ENCODE results near the gene TSC22D3.

GRCh38 chrX:107684956-107685385 lies 90.6 kb downstream of the TSC22D3 start:
- TF ChIP-seq CTCF (IDR thresholded peaks at IDR 0.05; ENCODE audit: borderline replicate concordance, extremely low read depth, low read length, poor library complexity, severe bottlenecking) (no peak), EZH2 (IDR thresholded peaks at IDR 0.05; ENCODE audit: borderline replicate concordance, low read depth, low read length, severe bottlenecking) (no peak)
